Right lobe of liver (tissue), 4 donors: Measurements from ENCODE around the gene PLXNA4.

Experiments
- POLR2A ChIP-seq: fragments of 450-650 bp; IDR thresholded peaks from one replicate; pipeline ENCODE4 v1.6.1; 2017; ENCODE audit warnings: antibody characterized with exemption, mild to moderate bottlenecking
- TF ChIP-seq, protein P1 (sequence below), 4 donors: fragments of 200-600 bp in 3 of 4; fragments of 450-650 bp in 1 of 4; IDR thresholded peaks; one replicate each; pipeline versions ENCODE4 v1.5.1 to v1.8.0; 2016 to 2022; ENCODE audit warnings: antibody characterized with exemption in 4 of 4, mild to moderate bottlenecking in 2 of 4
- donor health status: DM: no; HTN: no; CAD: no.
- donor health status: DM: no; HTN: no; CAD: no.
- donor health status: DM: no; HTN: yes; CAD: no.

DNA sequence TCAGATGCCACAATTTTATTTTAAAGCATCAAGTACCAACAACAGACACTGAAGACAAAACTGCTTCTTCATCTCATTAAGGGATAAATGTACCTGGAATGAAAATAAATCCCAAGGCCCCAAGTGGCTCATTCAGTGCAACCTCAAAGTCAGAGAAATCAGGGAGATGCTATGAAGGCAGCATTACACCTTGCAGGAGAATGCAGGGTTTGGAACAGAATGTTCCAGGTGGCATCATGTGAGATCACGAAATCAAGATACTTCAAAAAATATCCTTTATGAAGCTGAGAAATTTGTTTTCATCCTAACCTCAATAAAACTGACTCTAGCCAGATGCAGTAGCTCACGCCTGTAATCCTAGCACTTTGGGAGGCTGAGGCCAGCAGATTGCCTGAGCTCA lies 477.1 kb downstream of the PLXNA4 start:
- TF ChIP-seq, protein P1, sequence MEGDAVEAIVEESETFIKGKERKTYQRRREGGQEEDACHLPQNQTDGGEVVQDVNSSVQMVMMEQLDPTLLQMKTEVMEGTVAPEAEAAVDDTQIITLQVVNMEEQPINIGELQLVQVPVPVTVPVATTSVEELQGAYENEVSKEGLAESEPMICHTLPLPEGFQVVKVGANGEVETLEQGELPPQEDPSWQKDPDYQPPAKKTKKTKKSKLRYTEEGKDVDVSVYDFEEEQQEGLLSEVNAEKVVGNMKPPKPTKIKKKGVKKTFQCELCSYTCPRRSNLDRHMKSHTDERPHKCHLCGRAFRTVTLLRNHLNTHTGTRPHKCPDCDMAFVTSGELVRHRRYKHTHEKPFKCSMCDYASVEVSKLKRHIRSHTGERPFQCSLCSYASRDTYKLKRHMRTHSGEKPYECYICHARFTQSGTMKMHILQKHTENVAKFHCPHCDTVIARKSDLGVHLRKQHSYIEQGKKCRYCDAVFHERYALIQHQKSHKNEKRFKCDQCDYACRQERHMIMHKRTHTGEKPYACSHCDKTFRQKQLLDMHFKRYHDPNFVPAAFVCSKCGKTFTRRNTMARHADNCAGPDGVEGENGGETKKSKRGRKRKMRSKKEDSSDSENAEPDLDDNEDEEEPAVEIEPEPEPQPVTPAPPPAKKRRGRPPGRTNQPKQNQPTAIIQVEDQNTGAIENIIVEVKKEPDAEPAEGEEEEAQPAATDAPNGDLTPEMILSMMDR (IDR thresholded peaks at IDR 0.05), result no peak
- TF ChIP-seq POLR2A, result no peak
